Mesodermal cell (in vitro differentiated cells): ENCODE results near the gene RUBCN.

Experiments
- H3K27ac ChIP-seq: 2 replicates; pipeline ENCODE4 v1.7.0; 2013; ENCODE audit warnings: mild to moderate bottlenecking, low read depth, low read length, moderate library complexity; ENCODE audit not compliant: severe bottlenecking
- H3K36me3 ChIP-seq: 2 replicates; pipeline ENCODE4 v1.7.1; 2013; ENCODE audit warnings: mild to moderate bottlenecking, low read length, moderate library complexity; ENCODE audit not compliant: control insufficient read depth, insufficient read depth
- H3K4me1 ChIP-seq: one replicate; pipeline ENCODE4 v1.7.1; 2013; ENCODE audit warnings: mild to moderate bottlenecking, low read length; ENCODE audit not compliant: insufficient read depth, control insufficient read depth, poor library complexity, severe bottlenecking
- H3K4me3 ChIP-seq: 2 replicates; pipeline ENCODE4 v1.7.0; 2013; ENCODE audit warnings: low read length, control low read depth, mild to moderate bottlenecking; ENCODE audit not compliant: insufficient read depth, poor library complexity, severe bottlenecking; ENCODE audit errors: extremely low read depth
- H3K9me3 ChIP-seq: 2 replicates; pipeline ENCODE4 v1.7.1; 2013; ENCODE audit warnings: mild to moderate bottlenecking, low read length, moderate library complexity; ENCODE audit not compliant: control insufficient read depth
- WGBS, 2 experiments: methylation state at CpG; one replicate each; pipeline ENCODE4 v1.1.5; 2013; ENCODE audit warnings: missing lambda C conversion rate in 2 of 2; ENCODE audit not compliant: insufficient coverage in 2 of 2; 5-methylcytosine and 5-hydroxymethylcytosine counted together

The RUBCN gene

GRCh38 chr3:197687570-197687969 is 49.1 kb downstream of the RUBCN start:
- WGBS, 2 experiments: 87 to 100% methylated on average over 4 to 6 of the region's 6 CpGs

GRCh38 chr3:197686899-197687298 is 49.8 kb downstream of the RUBCN start:
- Histone ChIP-seq H3K4me1 (no peaks in the 10 kb centered on the region), H3K36me3 (peaks cover 29% of the 10 kb centered on the region), H3K4me3 (no peak overlapping the region), H3K9me3 (no peaks in the 10 kb centered on the region), H3K27ac (no peak overlapping the region)
- 94 to 100% methylated on average over 2 of the region's 4 CpGs for WGBS, 2 experiments

More at GRCh38 chr3:197687570-197687969, 49.1 kb downstream of the RUBCN start:
- H3K36me3 ChIP-seq: peaks cover 29% of the 10 kb centered on the region
- H3K27ac ChIP-seq: no peak overlapping the region
- no peaks in the 10 kb centered on the region for H3K4me1 ChIP-seq
- H3K4me3 ChIP-seq: no peak overlapping the region
- no peaks in the 10 kb centered on the region for H3K9me3 ChIP-seq

GRCh38 chr3:197685546-197685945 is 51.2 kb downstream of the RUBCN start:
- no peak overlapping the region for H3K27ac ChIP-seq
- H3K4me3 ChIP-seq: no peak overlapping the region
- H3K4me1 ChIP-seq: no peaks in the 10 kb centered on the region
- peaks cover 1% of the 10 kb centered on the region for H3K9me3 ChIP-seq
- peaks cover 27% of the 10 kb centered on the region for H3K36me3 ChIP-seq
- 89% methylated on average over 3 of the region's 3 CpGs; no CpG with 5 or more reads in 1 of the 2 experiments for WGBS, 2 experiments

GRCh38 chr3:197683191-197683590 is 53.5 kb downstream of the RUBCN start:
- no peaks in the 10 kb centered on the region for H3K4me1 ChIP-seq
- H3K36me3 ChIP-seq: peaks cover 21% of the 10 kb centered on the region
- peaks cover 4% of the 10 kb centered on the region for H3K9me3 ChIP-seq
- 93 to 95% methylated on average over 9 to 13 of the region's 13 CpGs for WGBS, 2 experiments
- H3K4me3 ChIP-seq: no peak overlapping the region
- H3K27ac ChIP-seq: no peak overlapping the region

DNA sequence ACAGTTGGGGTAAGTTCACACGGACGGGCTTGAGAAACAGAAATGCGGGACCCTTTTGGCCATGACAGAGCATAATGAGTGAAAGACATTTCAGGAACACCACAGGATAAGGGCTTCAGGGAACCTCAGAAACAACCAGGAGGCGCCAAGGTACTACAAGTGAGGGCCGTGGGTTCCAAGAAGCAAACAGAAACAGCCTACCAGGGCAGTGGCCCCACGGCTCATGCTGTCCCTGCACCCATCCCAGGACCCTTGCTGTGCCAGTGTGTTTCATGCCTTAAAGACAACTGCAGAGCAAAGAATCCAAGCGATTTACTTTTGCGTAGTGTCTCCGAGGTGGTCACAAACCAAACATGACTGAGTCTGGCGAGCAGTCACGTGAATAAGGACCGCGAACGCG is 54.0 kb downstream of the RUBCN start:
- H3K9me3 ChIP-seq: peaks cover 4% of the 10 kb centered on the region
- peaks cover 21% of the 10 kb centered on the region for H3K36me3 ChIP-seq
- 95 to 96% methylated on average over 15 of the region's 15 CpGs for WGBS, 2 experiments

DNA sequence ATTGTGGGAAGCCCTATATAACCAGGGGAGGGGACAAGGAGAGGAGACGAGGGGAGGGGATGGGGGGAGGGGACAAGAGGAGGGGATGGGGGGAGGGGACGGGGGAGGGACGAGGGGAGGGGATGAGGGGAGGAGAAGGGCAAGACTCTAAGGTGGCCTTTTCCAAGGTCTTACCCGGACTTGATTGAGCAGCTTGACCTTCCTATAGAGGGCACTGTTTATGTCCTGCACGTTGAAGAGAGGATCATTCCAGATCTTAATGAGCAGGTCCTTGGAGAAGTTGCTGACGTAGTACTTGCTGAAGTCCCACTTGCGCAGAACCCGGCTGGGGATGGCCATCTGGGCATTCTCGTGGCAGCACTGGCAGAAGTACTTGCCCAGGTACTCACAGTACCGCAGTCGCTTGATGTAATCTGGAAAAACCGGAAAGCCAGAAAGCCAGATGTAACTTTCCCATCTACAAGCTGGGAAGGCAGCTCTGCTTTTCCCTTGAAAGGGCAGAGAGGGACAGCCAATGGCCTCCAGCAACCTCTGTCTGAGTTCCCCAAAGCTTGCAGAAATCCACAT is 55.7 kb downstream of the RUBCN start:
- 80 to 87% methylated on average over 6 to 10 of the region's 12 CpGs for WGBS, 2 experiments
- Histone ChIP-seq H3K4me3 (no peak overlapping the region), H3K27ac (no peak overlapping the region), H3K36me3 (peaks cover 27% of the 10 kb centered on the region), H3K4me1 (no peaks in the 10 kb centered on the region), H3K9me3 (peaks cover 4% of the 10 kb centered on the region)

More for the DNA sequence above, 54.0 kb downstream of the RUBCN start:
- H3K27ac ChIP-seq: no peak overlapping the region
- no peak overlapping the region for H3K4me3 ChIP-seq
- H3K4me1 ChIP-seq: no peaks in the 10 kb centered on the region

DNA sequence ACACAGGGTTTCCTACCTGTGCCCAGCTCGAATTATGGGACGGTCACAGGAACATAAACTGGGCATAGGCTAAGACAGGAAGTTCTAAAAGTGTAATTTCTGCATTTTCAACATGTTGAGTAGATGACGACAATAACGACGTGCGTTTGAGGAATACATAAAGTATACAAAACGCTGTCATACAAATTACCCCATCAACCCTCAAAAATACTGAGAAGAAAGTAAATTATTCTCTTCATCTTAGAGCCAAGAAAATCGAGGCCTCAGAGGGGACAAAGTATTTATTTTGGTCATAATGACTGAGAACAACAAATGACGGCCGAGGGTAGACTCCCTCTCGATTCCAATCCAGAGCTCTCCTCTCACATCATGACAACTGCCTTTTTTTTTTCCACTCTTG is 60.8 kb downstream of the RUBCN start:
- Histone ChIP-seq H3K4me1 (no peaks in the 10 kb centered on the region), H3K36me3 (peaks cover 38% of the 10 kb centered on the region), H3K27ac (no peak overlapping the region), H3K9me3 (peaks cover 4% of the 10 kb centered on the region), H3K4me3 (no peak overlapping the region)
- WGBS, 2 experiments: 96 to 100% methylated on average over 3 to 4 of the region's 11 CpGs

DNA sequence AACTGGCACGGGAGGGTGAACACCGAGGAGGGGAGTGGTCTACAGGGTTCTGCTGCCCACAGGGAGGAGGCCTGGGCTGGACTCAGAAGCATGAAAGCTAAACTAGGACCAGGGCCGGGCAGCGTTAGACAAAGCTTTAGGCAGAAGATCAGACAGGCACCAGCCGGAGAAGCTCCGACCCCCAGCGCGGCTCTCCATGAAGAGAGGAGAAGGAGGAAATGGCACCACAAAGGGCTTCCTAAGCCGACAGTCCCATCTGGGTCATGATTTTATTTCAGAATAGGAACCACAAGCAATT is 61.2 kb downstream of the RUBCN start:
- Histone ChIP-seq H3K9me3 (peaks cover 2% of the 10 kb centered on the region), H3K4me3 (no peak overlapping the region), H3K36me3 (peaks cover 35% of the 10 kb centered on the region), H3K27ac (no peak overlapping the region), H3K4me1 (no peaks in the 10 kb centered on the region)
- 95% methylated on average over 8 of the region's 9 CpGs for WGBS, 2 experiments

DNA sequence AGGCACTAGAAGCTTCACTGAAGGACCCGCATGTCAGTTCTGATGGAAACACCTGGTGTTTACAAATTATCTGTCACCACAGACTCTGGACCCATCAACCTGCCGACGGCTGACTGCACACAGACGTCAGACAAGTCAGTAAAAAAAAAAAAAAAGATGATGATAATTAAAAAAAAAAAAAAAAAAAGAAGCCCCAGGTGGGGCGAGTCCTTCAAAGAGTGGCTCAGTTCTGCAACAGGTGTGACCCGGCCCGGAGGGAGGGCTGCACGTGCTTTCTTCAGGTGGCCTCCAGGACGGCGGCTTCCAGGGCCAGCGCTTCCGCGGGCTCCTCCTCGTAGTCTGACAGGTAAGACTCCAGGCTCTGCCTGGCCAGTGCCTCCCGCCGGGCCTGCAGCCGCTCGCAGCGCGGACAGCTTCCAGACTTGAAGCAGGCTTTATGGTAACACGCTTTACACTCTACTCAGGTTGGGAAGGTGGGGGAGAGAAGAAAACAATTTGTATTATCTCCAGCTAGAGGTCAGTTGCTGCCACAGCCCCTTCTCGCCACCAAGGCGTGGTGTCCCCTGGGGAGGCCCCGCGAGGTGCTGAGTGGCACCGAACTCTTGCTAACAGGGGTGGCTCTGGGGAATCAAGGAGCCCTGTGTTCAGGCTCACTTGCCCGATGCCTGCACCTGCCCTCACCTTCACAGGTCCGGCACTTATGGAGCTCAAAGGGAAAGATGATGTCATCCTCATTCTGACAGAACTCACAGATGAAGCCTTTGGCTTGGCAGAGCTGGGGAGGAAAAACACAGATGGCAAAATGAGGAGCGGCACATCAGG is 61.8 kb downstream of the RUBCN start:
- no peak overlapping the region for H3K27ac ChIP-seq
- H3K4me1 ChIP-seq: no peaks in the 10 kb centered on the region
- no peaks in the 10 kb centered on the region for H3K9me3 ChIP-seq
- peaks cover 34% of the 10 kb centered on the region for H3K36me3 ChIP-seq
- H3K4me3 ChIP-seq: no peak overlapping the region
- 97% methylated on average over 24 to 25 of the region's 29 CpGs for WGBS, 2 experiments

- peaks cover 34% of the 10 kb centered on the region for H3K36me3 ChIP-seq
- no peak overlapping the region for H3K4me3 ChIP-seq
- WGBS, 2 experiments: 90 to 100% methylated on average over 3 to 4 of the region's 4 CpGs
- H3K4me1 ChIP-seq: no peaks in the 10 kb centered on the region
- no peak overlapping the region for H3K27ac ChIP-seq
- no peaks in the 10 kb centered on the region for H3K9me3 ChIP-seq
Measured at GRCh38 chr3:197673170-197673569, 63.5 kb downstream of the RUBCN start.

GRCh38 chr3:197670361-197670760 is 66.3 kb downstream of the RUBCN start:
- Histone ChIP-seq H3K27ac (no peak overlapping the region), H3K4me1 (no peaks in the 10 kb centered on the region), H3K9me3 (no peaks in the 10 kb centered on the region), H3K36me3 (peaks cover 23% of the 10 kb centered on the region), H3K4me3 (no peak overlapping the region)
- WGBS, 2 experiments: no CpG with 5 or more reads among the region's 1 CpG
